Hematopoietic multipotent progenitor cell treated with erythropoietin and hydrocortisone succinate and interleukin-3 and kit ligand, for 17 days (in vitro differentiated cells): ENCODE measurements around the gene H6PD.

Experiments
- DNase-seq: peaks from one replicate; pipeline ENCODE4 v3.0.0-alpha.2; 2015; ENCODE audit warnings: low spot score

The H6PD gene

GRCh38 chr1:9278585-9279153 lies 44.1 kb downstream of the H6PD start:
- DNase-seq, result no peak

DNA sequence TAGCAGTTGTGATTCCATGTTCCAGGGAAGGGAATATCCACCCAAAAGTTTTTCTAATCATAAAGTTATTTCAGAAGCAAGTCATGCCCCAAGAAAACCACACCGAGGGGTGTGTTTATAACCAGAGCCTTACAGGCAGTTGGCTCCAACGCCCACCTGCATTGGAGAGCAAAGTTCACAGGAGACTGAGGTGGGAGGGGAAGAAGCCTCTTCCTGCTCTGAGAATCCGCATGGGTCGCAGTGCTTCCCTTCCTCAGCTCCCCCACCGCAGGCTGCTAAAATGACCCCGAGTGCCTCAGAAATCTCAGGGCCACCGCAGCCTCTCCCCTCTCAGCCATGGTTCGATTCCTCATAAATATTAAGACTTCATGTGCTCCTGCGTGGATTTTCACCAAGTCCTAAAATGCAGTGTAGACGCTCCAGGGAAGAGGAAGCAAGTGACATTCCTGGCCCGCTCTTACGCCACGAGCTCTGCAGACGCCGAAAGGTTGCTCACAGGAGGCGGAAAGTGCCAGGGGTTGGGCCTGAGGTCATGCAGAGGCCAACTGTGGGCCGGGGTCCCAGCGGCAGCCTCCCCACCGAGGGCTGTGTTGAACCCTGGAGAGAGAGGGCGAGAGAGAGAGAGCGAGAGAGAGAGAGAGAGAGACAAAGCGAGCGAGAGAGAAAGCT lies 44.7 kb downstream of the H6PD start:
- no peak for DNase-seq

GRCh38 chr1:9280015-9280860 lies 45.7 kb downstream of the H6PD start:
- no peak for DNase-seq

GRCh38 chr1:9281071-9281827 lies 46.7 kb downstream of the H6PD start:
- no peak for DNase-seq

GRCh38 chr1:9281908-9282695 lies 47.5 kb downstream of the H6PD start:
- DNase-seq, result no peak

DNA sequence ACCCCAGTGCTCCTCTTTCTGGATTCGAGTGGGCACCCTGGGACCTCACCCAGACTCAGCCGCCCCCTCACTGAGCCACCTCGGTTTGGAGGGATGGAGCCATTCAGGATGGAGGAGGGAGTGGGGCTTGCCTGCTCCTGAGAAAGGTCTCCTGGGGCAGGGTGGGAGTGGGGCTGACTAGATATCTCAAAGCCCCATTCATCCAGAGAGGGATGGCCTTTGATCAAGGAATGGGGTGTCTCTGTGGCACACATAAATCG lies 48.1 kb downstream of the H6PD start:
- DNase-seq, result no peak

- DNase-seq, result no peak
Observed at GRCh38 chr1:9284061-9284460, 49.5 kb downstream of the H6PD start.

GRCh38 chr1:9286556-9286955 lies 52.0 kb downstream of the H6PD start:
- DNase-seq, result no peak

- DNase-seq, result peak; percentile 52
Observed at GRCh38 chr1:9289090-9289534, 54.5 kb downstream of the H6PD start.

GRCh38 chr1:9289711-9290485 lies 55.3 kb downstream of the H6PD start:
- DNase-seq, result no peak

GRCh38 chr1:9291914-9292360 lies 57.4 kb downstream of the H6PD start:
- no peak for DNase-seq

DNA sequence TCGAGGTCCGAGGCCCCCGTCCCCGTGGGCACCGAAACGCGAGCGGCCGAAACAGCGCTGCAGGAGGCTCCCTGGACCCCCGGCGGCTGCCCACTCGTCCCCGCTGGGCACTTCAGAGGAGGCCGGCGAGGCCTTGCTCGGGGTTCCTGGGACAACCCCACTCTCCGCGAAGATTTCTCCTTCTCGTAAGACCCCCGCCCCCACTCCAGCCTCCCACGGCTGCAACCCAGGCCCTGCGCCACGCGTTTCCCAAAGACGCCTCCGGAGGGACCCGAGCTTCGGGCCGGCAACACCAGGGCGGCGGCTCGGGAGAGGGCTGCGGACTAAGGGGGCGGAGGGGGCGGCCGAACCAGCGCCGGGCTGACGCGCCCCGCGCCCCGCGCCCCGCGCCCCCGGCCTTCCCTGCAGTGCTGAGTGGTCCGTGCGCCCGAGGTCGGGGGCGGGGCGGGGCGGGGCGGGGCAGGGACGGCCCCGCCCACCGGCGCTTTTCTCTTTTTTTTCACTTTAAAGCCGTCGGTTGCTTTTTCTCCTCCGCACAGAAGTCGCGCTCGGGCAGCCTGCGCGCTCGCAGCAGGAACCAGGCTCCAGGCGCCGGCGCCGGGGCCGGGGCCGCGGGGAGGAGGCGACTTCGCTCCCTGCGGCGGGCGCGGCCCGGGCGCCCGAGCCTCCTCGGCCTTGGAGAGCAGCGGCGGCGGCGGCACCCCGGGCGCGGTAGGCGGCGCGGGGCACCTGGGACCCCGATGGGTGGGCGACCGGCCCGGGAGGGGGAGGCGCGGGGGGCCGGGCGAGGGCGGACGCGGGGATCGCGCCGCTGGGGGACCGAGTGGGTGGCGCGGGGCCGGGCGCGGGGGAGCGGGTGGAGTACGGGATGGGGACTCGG lies 58.0 kb downstream of the H6PD start, which contains the start of gene SPSB1:
Gene SPSB1, plus strand, starts transcription at position 534 of the 880 bp plus-strand sequence. CDS start 62,998 bp downstream, outside the sequence.
- no peak for DNase-seq

DNA sequence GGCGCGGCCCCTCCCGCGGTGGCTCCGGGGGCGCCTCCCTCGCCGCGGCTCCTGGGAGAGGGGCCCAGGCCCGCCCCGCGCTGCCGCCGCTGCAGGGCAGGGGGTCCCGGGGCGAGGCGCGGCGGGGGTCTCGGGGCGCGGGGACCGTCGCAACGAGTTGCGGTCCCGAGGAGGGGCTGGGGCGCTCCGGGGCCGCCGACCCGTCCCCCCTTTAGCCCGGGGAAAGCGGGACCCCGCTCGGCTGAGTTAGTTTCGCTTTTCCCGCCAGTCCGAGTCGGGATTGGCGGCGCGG lies 58.6 kb downstream of the H6PD start:
- DNase-seq, result no peak

GRCh38 chr1:9293533-9294404 lies 59.2 kb downstream of the H6PD start:
- no peak for DNase-seq

GRCh38 chr1:9294405-9294773 lies 59.8 kb downstream of the H6PD start:
- DNase-seq, result no peak

- no peak for DNase-seq
Observed at GRCh38 chr1:9294910-9295636, 60.5 kb downstream of the H6PD start.

- DNase-seq, result no peak
Observed at GRCh38 chr1:9295884-9296283, 61.3 kb downstream of the H6PD start.

- DNase-seq, result no peak
Observed at GRCh38 chr1:9296850-9297249, 62.3 kb downstream of the H6PD start.
